ENCODE results near the gene ATP8B2.

DNA sequence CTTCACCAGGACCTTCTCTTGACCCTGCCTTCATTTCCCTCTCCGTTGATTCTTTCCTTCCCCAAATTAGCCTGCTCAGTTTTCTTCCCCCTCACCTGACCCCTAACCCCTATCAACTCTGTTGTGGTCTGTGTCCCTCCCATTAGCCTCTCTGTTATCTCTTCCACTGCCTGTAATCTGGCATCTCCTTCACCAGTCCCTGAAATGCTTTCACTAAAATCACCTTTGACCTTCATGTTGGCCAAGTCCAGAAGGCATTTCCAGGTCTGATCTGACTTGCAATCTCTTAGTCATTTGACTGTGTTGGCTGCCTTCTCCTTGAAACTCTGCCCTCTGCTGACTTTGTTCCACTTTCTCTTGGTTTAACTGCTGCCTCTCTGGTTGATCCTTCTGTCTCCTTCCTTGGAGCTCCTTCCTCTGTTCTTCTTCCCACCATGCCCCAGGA is 28.2 kb downstream of the ATP8B2 start:
- TF ChIP-seq, protein P1, sequence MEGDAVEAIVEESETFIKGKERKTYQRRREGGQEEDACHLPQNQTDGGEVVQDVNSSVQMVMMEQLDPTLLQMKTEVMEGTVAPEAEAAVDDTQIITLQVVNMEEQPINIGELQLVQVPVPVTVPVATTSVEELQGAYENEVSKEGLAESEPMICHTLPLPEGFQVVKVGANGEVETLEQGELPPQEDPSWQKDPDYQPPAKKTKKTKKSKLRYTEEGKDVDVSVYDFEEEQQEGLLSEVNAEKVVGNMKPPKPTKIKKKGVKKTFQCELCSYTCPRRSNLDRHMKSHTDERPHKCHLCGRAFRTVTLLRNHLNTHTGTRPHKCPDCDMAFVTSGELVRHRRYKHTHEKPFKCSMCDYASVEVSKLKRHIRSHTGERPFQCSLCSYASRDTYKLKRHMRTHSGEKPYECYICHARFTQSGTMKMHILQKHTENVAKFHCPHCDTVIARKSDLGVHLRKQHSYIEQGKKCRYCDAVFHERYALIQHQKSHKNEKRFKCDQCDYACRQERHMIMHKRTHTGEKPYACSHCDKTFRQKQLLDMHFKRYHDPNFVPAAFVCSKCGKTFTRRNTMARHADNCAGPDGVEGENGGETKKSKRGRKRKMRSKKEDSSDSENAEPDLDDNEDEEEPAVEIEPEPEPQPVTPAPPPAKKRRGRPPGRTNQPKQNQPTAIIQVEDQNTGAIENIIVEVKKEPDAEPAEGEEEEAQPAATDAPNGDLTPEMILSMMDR (conservative IDR thresholded peaks at IDR 0.05 in 1 of 2, IDR thresholded peaks at IDR 0.05 in 1 of 2; ENCODE audit: extremely low read depth in 1 of 2, insufficient read depth in 1 of 2, low read depth in 1 of 2, low read length in 2 of 2), result peak; percentile 33 to 49
- TF ChIP-seq EZH2 (IDR thresholded peaks at IDR 0.05; ENCODE audit: borderline replicate concordance, low read length), result no peak
